HG02588 (cell line): ENCODE data around the gene SLTM.
"Not testable (repeated sequence)": the region's sequence is repeated elsewhere in the genome, so short reads cannot be mapped to it uniquely, and the experiment has no call there.

Experiments
- ATAC-seq: cut with Tn5 transposase; IDR thresholded peaks from one replicate; pipeline ENCODE4 v1.9.1; 2021; ENCODE audit warnings: mild to moderate bottlenecking, moderate library complexity; ENCODE audit not compliant: unreplicated experiment

The SLTM gene

GRCh38 chr15:58929891-58930416 is 3.5 kb downstream of the SLTM start:
- ATAC-seq: no peak

- ATAC-seq: no peak
Observed at GRCh38 chr15:58926823-58927222, 6.7 kb downstream of the SLTM start.

DNA sequence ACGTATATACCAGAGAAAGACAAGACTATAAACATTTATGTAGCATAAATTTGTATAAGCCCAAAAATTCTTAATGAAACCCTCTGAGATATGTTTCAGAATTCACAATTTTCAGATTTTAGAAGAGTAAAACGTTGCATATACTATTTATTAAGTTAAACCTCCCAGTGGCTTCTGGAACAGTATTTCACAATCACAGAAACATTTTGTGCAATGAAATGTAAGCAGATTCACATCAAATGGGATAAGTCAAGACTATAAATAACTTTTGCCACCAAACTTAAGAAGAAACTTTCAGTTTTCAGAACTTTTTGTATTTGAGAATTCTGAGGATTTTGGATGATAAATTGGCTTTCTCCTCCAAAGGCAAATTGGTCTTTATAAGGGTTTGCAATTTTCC is 9.2 kb downstream of the SLTM start:
- no peak for ATAC-seq

GRCh38 chr15:58923696-58924300 is 9.7 kb downstream of the SLTM start:
- ATAC-seq: no peak

GRCh38 chr15:58923284-58923683 is 10.2 kb downstream of the SLTM start:
- no peak for ATAC-seq

DNA sequence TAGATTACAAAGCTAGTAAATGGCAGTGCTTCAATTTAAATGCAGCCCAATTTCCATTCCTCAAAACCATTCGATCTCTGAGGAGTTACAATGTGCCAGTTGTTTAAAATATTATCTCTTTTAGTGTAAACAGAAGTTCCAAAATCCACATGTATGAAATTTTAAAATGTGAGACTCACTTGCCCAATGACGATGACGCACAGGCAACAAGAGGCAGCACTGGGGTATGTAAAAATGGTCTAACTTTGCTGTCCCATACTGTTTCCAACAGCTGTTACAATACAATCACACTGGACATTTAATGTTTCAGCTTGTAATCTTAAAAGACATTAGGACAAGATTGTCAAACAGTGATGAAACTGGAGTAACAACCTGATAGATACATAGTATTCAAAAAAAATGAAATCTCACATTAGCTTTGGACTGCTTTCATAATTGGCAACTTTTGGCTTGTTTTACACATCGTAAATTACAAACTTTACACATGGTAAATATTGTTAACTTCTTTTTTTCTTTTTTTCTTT is 12.2 kb downstream of the SLTM start:
- ATAC-seq: no peak

DNA sequence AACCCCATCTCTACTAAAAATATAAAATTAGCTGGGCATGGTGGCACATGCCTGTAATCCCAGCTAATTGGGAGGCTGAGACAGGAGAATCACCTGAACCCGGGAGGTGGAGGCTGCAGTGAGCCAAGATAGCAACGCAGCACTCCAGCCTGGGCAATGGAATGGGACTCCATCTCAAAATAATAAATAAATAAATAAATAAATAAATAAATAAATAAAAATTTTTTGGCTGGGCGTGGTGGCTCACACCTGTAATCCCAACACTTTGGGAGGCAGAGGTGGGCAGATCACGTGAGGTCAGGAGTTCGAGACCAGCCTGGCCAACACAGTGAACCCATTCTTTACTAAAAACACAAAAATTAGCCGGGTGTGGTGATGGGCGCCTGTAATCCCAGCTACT is 13.0 kb downstream of the SLTM start:
- ATAC-seq: not testable (repeated sequence)

GRCh38 chr15:58919232-58919631 is 14.2 kb downstream of the SLTM start:
- ATAC-seq: no peak

- ATAC-seq: no peak
Observed at GRCh38 chr15:58918239-58918638, 15.2 kb downstream of the SLTM start.

- not testable (repeated sequence) for ATAC-seq
Observed at GRCh38 chr15:58917613-58918129, 15.8 kb downstream of the SLTM start.

- no peak for ATAC-seq
Observed at GRCh38 chr15:58916962-58917361, 16.5 kb downstream of the SLTM start.

GRCh38 chr15:58910456-58910855 is 23.0 kb downstream of the SLTM start:
- no peak for ATAC-seq

DNA sequence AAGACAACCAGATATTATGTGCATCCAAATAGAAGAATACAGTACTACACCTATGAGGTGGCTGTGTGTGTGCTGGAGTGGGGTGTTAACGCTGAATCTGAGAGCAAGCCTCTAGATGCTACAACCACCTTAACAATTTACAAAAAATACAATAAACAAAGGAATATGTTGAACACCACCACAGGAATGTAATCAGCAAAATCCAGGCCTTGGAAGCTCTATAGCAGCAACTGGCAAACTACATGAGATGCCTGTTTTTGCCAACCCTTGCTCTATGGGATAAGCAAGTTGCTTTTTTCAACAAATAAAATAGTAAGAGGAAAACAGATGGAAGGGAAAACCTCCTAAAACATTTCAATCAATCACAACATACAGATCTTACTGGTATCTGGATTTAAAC is 23.9 kb downstream of the SLTM start:
- no peak for ATAC-seq

GRCh38 chr15:58908550-58909309 is 24.7 kb downstream of the SLTM start:
- ATAC-seq: no peak

DNA sequence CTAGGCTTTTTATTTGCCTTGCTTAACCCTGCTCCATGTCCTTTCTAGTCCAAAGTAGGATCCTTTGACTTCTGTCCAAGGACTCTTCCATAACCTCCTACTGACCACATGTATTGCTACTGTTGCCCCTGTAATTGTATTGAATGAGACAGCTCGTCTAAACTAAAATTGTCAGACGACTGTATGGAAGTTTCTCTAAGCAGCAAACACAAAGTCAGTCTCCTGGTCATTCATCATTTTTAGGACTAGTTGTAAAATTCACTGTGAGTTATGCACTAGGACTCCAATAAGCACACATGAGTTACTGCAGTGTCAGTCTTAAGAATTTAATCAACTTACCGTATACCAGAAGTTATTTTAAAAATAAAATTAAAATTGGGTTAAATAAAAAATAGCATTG is 32.8 kb downstream of the SLTM start:
- no peak for ATAC-seq

DNA sequence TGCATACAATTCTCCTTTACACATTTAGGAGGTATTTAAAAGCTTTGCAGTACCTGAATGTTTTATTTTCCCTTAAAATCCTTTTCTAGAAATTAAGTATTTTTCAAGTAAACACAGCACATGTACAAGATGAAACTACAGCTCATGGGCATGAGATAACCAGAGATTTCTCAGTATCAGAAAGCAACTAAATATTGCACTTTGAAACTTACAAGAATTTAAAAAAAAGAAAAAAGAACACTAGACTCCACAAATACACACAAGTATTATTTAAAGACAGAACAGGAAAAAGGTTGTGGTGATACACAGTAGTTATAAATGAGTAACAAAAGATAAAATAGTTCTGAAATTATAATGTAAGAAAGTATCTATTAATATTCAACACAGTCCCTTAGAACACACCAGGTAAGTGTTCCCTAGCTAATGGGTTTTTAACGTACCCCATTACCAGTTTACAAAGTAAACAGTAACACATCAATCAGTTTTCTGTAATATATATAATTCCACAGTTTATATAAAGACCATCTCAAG is 35.3 kb downstream of the SLTM start:
- ATAC-seq: no peak

- no peak for ATAC-seq
Observed at GRCh38 chr15:58889363-58889762, 44.1 kb downstream of the SLTM start.

DNA sequence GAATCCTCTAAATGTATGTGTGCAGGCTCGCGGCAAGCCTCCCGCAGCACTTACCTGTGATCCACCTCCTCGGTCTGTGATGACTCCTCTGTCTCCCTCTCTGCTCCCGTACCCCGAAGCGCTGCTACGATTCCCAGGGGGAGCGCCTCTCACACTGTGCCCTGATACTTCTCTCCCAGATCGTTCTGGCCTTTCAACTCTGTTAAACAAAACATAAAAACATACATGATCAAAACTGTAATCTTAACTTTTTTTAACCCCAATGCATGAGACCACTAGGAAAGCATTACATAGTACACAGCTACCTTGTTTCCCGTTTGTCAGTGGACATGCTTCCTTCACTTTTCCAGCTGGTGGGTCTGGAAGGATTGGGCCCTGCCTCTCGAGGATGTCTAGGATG is 46.6 kb downstream of the SLTM start:
- ATAC-seq: no peak

DNA sequence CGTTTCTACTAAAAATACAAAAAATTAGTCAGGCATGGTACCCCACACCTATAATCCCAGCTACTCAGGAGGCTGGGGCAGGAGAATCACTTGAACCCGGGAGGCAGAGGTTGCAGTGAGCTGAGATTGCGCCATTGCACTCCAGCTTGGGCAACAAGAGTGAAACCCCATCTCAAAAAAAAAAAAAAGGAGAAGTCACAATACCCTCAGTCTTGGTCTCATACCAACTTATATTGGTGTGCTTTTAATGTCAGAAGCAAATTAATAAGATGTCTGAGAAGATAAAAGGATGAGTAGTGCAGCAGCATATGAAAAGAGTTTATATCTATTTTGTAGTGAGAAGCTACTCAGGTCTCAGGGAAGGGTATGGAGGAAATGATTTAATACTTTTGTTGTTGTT is 49.6 kb downstream of the SLTM start:
- ATAC-seq: not testable (repeated sequence)

GRCh38 chr15:58882243-58882642 is 51.2 kb downstream of the SLTM start:
- no peak for ATAC-seq

- no peak for ATAC-seq
Observed at GRCh38 chr15:58880320-58880719, 53.2 kb downstream of the SLTM start.
